ENCODE results near the gene APOC3.

The APOC3 gene

GRCh38 chr11:116861539-116861938, 31.8 kb downstream of the APOC3 start:
- no peak overlapping the region for H3K4me3 ChIP-seq (ENCODE audit: control insufficient read depth, low read depth, low read length)
- TF ChIP-seq CTCF (conservative IDR thresholded peaks at IDR 0.05; ENCODE audit: control insufficient read depth, insufficient read depth, low read depth, low read length), result no peak
- peak; percentile 73 for DNase-seq (ENCODE audit: low read depth)

GRCh38 chr11:116862185-116862584, 32.5 kb downstream of the APOC3 start:
- DNase-seq (ENCODE audit: low read depth), result no peak
- TF ChIP-seq CTCF (conservative IDR thresholded peaks at IDR 0.05; ENCODE audit: control insufficient read depth, insufficient read depth, low read depth, low read length), result no peak
- no peak overlapping the region for H3K4me3 ChIP-seq (ENCODE audit: control insufficient read depth, low read depth, low read length)

GRCh38 chr11:116862951-116863350, 33.2 kb downstream of the APOC3 start:
- TF ChIP-seq CTCF (conservative IDR thresholded peaks at IDR 0.05; ENCODE audit: control insufficient read depth, insufficient read depth, low read depth, low read length), result no peak

GRCh38 chr11:116864531-116864930, 34.8 kb downstream of the APOC3 start:
- no peak for DNase-seq (ENCODE audit: low read depth)
- no peak for TF ChIP-seq CTCF (conservative IDR thresholded peaks at IDR 0.05; ENCODE audit: control insufficient read depth, insufficient read depth, low read depth, low read length)
- H3K4me3 ChIP-seq (ENCODE audit: control insufficient read depth, low read depth, low read length), result no peak overlapping the region

More at GRCh38 chr11:116862951-116863350, 33.2 kb downstream of the APOC3 start:
- no peak for DNase-seq (ENCODE audit: low read depth)
- no peak overlapping the region for H3K4me3 ChIP-seq (ENCODE audit: control insufficient read depth, low read depth, low read length)

GRCh38 chr11:116865696-116866095, 36.0 kb downstream of the APOC3 start:
- DNase-seq (ENCODE audit: low read depth), result no peak
- no peak overlapping the region for H3K4me3 ChIP-seq (ENCODE audit: control insufficient read depth, low read depth, low read length)
- TF ChIP-seq CTCF (conservative IDR thresholded peaks at IDR 0.05; ENCODE audit: control insufficient read depth, insufficient read depth, low read depth, low read length), result no peak

GRCh38 chr11:116866804-116867455, 37.2 kb downstream of the APOC3 start:
- DNase-seq (ENCODE audit: low read depth), result no peak
- H3K4me3 ChIP-seq (ENCODE audit: control insufficient read depth, low read depth, low read length), result no peak overlapping the region
- TF ChIP-seq CTCF (conservative IDR thresholded peaks at IDR 0.05; ENCODE audit: control insufficient read depth, insufficient read depth, low read depth, low read length), result no peak

GRCh38 chr11:116867619-116868018, 37.9 kb downstream of the APOC3 start:
- no peak for DNase-seq (ENCODE audit: low read depth)
- no peak for TF ChIP-seq CTCF (conservative IDR thresholded peaks at IDR 0.05; ENCODE audit: control insufficient read depth, insufficient read depth, low read depth, low read length)
- no peak overlapping the region for H3K4me3 ChIP-seq (ENCODE audit: control insufficient read depth, low read depth, low read length)
